RWPE1 (cell line): ENCODE results near the gene EMD.

Source experiments
- CTCF ChIA-PET: fragments of 350-600 bp; sonication (Branson Sonifier 250); formaldehyde crosslinking; extraction: SDS; loops from one replicate; lab custom pipeline; 2021; lab: Yijun Ruan, JAX
- POLR2A ChIA-PET: fragments of 400-600 bp; formaldehyde crosslinking; extraction: SDS; loops from one replicate; lab custom pipeline; 2020; ENCODE audit warnings: antibody characterized with exemption; ENCODE audit not compliant: low non-redundant PET; lab: Yijun Ruan, JAX
- DNase-seq: peaks from one replicate; pipeline ENCODE4 v3.0.0; 2012; ENCODE audit warnings: low spot score
- H3K27ac ChIP-seq: fragments of 450-650 bp; 2 replicates; pipeline ENCODE4 v1.5.1; 2017
- TF ChIP-seq, protein P1 (sequence below): fragments of 450-650 bp; conservative IDR thresholded peaks from 2 replicates; pipeline ENCODE4 v1.5.1; 2017; ENCODE audit warnings: low read depth, mild to moderate bottlenecking

Gene EMD

DNA sequence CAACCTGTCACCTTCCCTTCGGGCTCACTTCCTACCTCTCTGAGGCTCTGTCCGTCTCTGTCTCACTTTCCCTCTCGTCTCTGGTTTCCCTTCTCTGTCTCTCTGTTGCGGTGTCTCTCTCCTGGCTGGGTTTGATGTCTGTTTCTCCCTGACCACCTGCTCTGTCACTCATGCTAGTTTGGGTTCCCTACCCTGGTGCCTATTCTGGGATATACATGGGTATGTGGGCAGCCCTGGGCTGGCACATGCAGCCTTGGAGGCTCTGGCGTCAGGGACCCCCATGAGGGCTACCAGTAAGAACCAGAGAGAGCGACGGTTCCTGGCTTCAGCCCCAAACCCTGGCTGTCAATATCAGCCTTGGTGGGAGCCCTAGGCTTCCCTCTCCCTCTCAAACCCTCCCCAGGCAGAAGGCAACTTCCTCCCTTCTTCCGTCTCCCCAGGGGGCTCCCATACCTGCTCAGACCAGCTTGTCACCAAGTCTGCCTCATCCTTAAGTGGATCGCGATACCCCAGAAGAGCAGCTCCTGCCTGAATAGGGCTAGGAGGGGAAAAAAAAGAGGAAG, 29.6 kb downstream of the EMD start:
- TF ChIP-seq, protein P1, sequence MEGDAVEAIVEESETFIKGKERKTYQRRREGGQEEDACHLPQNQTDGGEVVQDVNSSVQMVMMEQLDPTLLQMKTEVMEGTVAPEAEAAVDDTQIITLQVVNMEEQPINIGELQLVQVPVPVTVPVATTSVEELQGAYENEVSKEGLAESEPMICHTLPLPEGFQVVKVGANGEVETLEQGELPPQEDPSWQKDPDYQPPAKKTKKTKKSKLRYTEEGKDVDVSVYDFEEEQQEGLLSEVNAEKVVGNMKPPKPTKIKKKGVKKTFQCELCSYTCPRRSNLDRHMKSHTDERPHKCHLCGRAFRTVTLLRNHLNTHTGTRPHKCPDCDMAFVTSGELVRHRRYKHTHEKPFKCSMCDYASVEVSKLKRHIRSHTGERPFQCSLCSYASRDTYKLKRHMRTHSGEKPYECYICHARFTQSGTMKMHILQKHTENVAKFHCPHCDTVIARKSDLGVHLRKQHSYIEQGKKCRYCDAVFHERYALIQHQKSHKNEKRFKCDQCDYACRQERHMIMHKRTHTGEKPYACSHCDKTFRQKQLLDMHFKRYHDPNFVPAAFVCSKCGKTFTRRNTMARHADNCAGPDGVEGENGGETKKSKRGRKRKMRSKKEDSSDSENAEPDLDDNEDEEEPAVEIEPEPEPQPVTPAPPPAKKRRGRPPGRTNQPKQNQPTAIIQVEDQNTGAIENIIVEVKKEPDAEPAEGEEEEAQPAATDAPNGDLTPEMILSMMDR = no peak
- H3K27ac ChIP-seq = peak overlapping the region; percentile 96
- ChIA-PET CTCF (no interaction called here), POLR2A (no interaction called here)
- DNase-seq = no peak

DNA sequence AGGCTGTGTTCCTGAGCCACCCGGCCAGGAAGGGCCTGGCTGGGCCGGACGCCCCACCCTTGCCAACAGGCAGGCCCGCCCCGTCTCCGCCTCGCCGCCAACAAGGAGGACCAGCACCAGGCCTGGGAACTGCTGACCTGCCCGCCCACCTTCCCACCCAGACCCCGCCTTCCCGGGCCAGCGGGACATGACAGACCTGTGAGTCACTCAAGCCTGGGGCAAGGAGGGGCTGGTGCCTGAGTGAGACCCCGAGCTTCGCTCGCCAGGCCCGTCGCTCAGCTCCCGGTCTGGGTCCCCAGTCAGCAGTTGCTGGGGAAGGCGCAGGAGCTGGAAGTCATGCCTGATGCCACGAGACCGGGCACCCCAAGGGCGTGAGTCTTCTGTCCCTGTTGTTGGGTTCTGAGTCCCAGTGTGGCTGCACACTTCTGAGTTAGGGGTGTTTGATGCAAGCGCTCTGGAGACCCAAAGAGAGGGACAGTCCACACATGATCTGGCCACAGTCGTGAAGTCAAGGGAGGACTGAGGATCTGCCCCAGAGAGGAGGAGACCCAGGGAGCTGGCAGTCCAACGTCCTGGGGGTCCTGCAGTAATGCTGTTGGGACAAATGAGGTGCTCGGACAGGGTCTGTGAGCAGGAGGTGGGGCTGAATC, 30.3 kb downstream of the EMD start, which contains the start of gene DNASE1L1:
TSS of gene DNASE1L1 (minus strand) at position 33 of the 650 bp plus-strand sequence. CDS start 3,686 bp downstream, outside the sequence.
- TF ChIP-seq, protein P1 = no peak
- ChIA-PET POLR2A (interaction anchor here (1.2 kb wide), 1 partner anchor 9 kb away, joined by 5 read pairs; no protein-coding TSS in a partner anchor), CTCF (no interaction called here)
- peak; percentile 70 for DNase-seq
- H3K27ac ChIP-seq = peak within 1 kb of the TSS; percentile 96

DNA sequence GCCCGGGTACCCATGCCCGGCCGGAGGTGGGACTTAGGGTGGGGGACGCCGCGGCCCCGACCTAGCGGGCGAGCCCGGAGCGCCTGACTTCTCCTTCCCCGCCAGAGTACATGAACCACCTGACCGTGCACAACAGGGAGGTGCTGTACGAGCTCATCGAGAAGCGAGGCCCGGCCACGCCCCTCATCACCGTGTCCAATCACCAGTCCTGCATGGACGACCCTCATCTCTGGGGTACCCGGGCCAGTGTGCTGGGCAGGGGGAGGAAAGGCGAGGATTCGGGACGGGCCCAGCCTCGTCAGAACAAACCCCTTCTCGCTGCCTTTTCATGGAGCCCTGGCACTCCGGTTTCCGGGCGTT, 32.9 kb downstream of the EMD start:
- DNase-seq = no peak
- ChIA-PET POLR2A (no interaction called here), CTCF (interaction anchor here (0.5 kb wide), 1 partner anchor 104 kb away, joined by 3 read pairs; no protein-coding TSS in a partner anchor)
- peak overlapping the region; percentile 96 for H3K27ac ChIP-seq
- TF ChIP-seq, protein P1 = no peak

DNA sequence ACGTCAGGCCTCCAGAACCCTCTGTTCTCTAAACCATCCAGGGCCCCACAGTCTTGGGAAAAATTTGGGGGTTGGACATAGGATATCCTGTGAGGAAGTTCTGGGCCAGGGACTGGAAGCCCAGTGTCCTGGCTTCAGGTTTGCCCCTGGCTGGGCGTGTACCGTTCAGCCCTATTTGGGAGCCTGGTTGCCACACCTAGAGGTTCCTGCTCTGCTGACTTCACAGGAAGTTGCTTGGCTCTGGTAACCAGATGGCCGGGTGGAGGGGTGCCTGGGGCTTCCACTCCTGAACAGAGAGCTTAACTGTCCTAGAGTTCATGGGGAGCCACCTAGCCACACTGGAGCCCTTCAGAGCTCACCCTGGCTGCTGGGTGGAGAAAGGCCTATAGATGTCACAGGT, 33.4 kb downstream of the EMD start:
- POLR2A ChIA-PET = no interaction called here
- DNase-seq = no peak
- H3K27ac ChIP-seq = peak overlapping the region; percentile 96
- TF ChIP-seq, protein P1 = no peak
- CTCF ChIA-PET = interaction anchor here (0.5 to 0.6 kb wide), 2 partner anchors 11 to 104 kb away, joined by 3 to 8 read pairs; no protein-coding TSS in a partner anchor

DNA sequence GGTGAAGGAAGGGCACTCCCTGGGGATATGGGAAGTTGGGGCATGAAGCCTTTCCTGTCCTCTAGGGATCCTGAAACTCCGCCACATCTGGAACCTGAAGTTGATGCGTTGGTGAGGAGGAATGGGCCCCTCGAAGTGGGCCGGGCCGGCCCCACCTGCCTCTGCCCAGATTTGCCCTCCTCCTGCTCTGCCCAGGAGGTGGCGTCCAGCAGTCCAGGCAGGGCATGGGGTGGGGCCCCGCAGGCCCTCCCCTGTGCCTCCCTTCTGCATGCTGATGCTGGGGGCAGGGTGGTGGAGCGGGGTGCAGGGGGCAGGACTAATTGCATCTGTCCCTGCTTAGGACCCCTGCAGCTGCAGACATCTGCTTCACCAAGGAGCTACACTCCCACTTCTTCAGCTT, 34.0 kb downstream of the EMD start:
- CTCF ChIA-PET = interaction anchor here (0.6 kb wide), 1 partner anchor 11 kb away, joined by 8 read pairs; no protein-coding TSS in a partner anchor
- POLR2A ChIA-PET = no interaction called here
- DNase-seq = no peak
- TF ChIP-seq, protein P1 = no peak
- H3K27ac ChIP-seq = peak overlapping the region; percentile 96

DNA sequence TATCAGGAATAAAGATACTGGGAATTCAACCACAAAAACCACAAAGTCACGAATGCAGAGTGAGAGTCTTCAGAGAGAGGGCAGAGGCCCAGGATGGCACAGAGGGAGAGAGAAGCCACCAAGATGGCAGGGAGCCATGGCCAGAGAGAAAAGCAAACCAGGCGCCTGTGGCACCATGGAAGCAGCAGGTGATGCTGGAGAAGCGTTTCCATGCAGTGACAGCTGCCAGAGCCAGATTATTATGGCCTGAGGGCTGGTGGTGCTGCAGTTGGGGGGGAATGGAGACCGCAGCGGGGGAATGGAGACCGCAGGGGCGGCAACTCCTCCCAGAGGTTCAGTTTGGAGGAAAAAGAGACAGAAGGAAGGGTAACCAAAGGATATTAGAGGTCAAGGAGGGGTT, 38.1 kb downstream of the EMD start:
- ChIA-PET POLR2A (no interaction called here), CTCF (no interaction called here)
- TF ChIP-seq, protein P1 = no peak
- no peak for DNase-seq
- H3K27ac ChIP-seq = no peak overlapping the region
